Mammary epithelial cell (primary cell): ENCODE measurements around the gene MEF2C.

Experiments
- EZH2 ChIP-seq: IDR thresholded peaks from 2 replicates; pipeline ENCODE4 v1.6.1; 2012; ENCODE audit warnings: low read length, inconsistent platforms, borderline replicate concordance
- TF ChIP-seq, protein P1 (sequence below), 2 donors: IDR thresholded peaks in 1 of 2; conservative IDR thresholded peaks in 1 of 2; 2 replicates each; pipeline ENCODE4 v1.5.1; 2011 to 2012; ENCODE audit warnings: inconsistent platforms in 2 of 2, low read length in 2 of 2, mild to moderate bottlenecking in 2 of 2, control low read depth in 1 of 2, low read depth in 1 of 2; ENCODE audit not compliant: insufficient read depth in 1 of 2; ENCODE audit errors: extremely low read depth in 1 of 2

- TF ChIP-seq, protein P1, sequence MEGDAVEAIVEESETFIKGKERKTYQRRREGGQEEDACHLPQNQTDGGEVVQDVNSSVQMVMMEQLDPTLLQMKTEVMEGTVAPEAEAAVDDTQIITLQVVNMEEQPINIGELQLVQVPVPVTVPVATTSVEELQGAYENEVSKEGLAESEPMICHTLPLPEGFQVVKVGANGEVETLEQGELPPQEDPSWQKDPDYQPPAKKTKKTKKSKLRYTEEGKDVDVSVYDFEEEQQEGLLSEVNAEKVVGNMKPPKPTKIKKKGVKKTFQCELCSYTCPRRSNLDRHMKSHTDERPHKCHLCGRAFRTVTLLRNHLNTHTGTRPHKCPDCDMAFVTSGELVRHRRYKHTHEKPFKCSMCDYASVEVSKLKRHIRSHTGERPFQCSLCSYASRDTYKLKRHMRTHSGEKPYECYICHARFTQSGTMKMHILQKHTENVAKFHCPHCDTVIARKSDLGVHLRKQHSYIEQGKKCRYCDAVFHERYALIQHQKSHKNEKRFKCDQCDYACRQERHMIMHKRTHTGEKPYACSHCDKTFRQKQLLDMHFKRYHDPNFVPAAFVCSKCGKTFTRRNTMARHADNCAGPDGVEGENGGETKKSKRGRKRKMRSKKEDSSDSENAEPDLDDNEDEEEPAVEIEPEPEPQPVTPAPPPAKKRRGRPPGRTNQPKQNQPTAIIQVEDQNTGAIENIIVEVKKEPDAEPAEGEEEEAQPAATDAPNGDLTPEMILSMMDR (conservative IDR thresholded peaks at IDR 0.05 in 1 of 2, IDR thresholded peaks at IDR 0.05 in 1 of 2; ENCODE audit: extremely low read depth in 1 of 2, insufficient read depth in 1 of 2, low read depth in 1 of 2, low read length in 2 of 2) = no peak
- no peak for TF ChIP-seq EZH2
Measured at GRCh38 chr5:88708021-88708420, 175.0 kb downstream of the MEF2C start.
